Smooth muscle cell (in vitro differentiated cells): Measurements from ENCODE around the gene CNTRL. TPM values are rescaled to one million over a fixed set of nuclear protein-coding genes. Genes with fewer than 3 reads are reported as not detected.

ENCODE experiments used
- DNase-seq: peaks from one replicate; lab custom pipeline; 2025; ENCODE audit not compliant: unreplicated experiment; lab: John Stamatoyannopoulos, UW
- H2AFZ ChIP-seq: fragments of 200-600 bp; sonication (generic); 2 replicates; pipeline ENCODE4 v1.6.0; 2016; ENCODE audit warnings: antibody characterized with exemption, low read depth, mild to moderate bottlenecking
- H3F3A ChIP-seq: fragments of 200-600 bp; sonication (generic); 2 replicates; pipeline ENCODE4 v1.6.0; 2017; ENCODE audit warnings: antibody characterized with exemption, low read depth
- H3K27ac ChIP-seq: fragments of 200-600 bp; sonication (generic); 2 replicates; pipeline ENCODE4 v1.5.1; 2016; ENCODE audit warnings: low read depth, mild to moderate bottlenecking
- H3K27me3 ChIP-seq: fragments of 200-600 bp; sonication (generic); 2 replicates; pipeline ENCODE4 v1.6.1; 2016; ENCODE audit warnings: low read depth, mild to moderate bottlenecking
- H3K36me3 ChIP-seq: fragments of 200-600 bp; sonication (generic); 2 replicates; pipeline ENCODE4 v1.5.1; 2016; ENCODE audit warnings: low read depth
- H3K4me1 ChIP-seq: fragments of 200-600 bp; sonication (generic); 2 replicates; pipeline ENCODE4 v1.5.1; 2016; ENCODE audit warnings: low read depth
- H3K4me2 ChIP-seq: fragments of 200-600 bp; sonication (generic); 2 replicates; pipeline ENCODE4 v1.6.0; 2016; ENCODE audit warnings: mild to moderate bottlenecking
- H3K4me3 ChIP-seq: fragments of 200-600 bp; sonication (generic); 2 replicates; pipeline ENCODE4 v1.5.1; 2016; ENCODE audit warnings: mild to moderate bottlenecking
- H3K79me2 ChIP-seq: fragments of 200-600 bp; sonication (generic); 2 replicates; pipeline ENCODE4 v1.6.0; 2016; ENCODE audit warnings: low read depth, mild to moderate bottlenecking
- H3K9ac ChIP-seq: fragments of 200-600 bp; sonication (generic); 2 replicates; pipeline ENCODE4 v1.6.0; 2016; ENCODE audit warnings: low read depth
- H3K9me3 ChIP-seq: fragments of 200-600 bp; sonication (generic); replicated peaks from 2 replicates; pipeline ENCODE4 v1.5.1; 2016; ENCODE audit warnings: low read depth
- H4K20me1 ChIP-seq: fragments of 200-600 bp; sonication (generic); 2 replicates; pipeline ENCODE4 v1.6.0; 2016; ENCODE audit warnings: low read depth
- WGBS: methylation state at CpG from one replicate; pipeline ENCODE4 v1.1.7; 2016; ENCODE audit warnings: low lambda C conversion rate; 5-methylcytosine and 5-hydroxymethylcytosine counted together
- polyA plus RNA-seq: library from polyadenylated mRNA; unstranded; fragments of >200 nt; fragmentation: Nextera tagmentation; extraction: Ambion mirVana; gene quantifications from 2 replicates; pipeline ENCODE4 v1.2.1, GENCODE V29; 2016
- total RNA-seq: library from RNA; depleted of rRNA; stranded (reverse); fragments of >200 nt; gene quantifications from 2 replicates; pipeline ENCODE4 v1.2.3, GENCODE V29; 2014
- TF ChIP-seq, protein P1 (sequence below): fragments of 200-600 bp; sonication (generic); IDR thresholded peaks from 2 replicates; pipeline ENCODE4 v1.5.1; 2017; ENCODE audit warnings: borderline replicate concordance, mild to moderate bottlenecking, antibody characterized with exemption; ENCODE audit not compliant: insufficient read depth, poor library complexity, severe bottlenecking

Gene CNTRL
- total and polyA plus RNA-seq, 2 experiments from 2014 or later: 3.6 to 9.1 TPM

DNA sequence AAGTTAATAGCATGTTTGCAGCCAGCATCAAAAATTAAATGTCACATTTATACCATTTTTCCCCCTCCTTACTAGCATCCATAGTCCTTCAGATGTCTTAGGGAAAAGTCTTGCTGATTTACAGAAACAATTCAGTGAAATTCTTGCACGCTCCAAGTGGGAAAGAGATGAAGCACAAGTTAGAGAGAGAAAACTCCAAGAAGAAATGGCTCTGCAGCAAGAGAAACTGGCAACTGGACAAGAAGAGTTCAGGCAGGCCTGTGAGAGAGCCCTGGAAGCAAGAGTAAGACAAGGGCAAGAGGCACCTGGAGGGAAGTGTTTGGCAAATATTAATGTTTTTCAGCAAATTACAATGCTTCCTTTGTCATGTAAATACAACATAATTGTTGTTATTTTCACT, 66.6 kb downstream of the CNTRL start:
- no peak overlapping the region for H3K27ac ChIP-seq
- H3K9me3 ChIP-seq: no peaks in the 10 kb centered on the region
- WGBS: 100% methylated on average over 1 of the region's 1 CpG
- TF ChIP-seq, protein P1, sequence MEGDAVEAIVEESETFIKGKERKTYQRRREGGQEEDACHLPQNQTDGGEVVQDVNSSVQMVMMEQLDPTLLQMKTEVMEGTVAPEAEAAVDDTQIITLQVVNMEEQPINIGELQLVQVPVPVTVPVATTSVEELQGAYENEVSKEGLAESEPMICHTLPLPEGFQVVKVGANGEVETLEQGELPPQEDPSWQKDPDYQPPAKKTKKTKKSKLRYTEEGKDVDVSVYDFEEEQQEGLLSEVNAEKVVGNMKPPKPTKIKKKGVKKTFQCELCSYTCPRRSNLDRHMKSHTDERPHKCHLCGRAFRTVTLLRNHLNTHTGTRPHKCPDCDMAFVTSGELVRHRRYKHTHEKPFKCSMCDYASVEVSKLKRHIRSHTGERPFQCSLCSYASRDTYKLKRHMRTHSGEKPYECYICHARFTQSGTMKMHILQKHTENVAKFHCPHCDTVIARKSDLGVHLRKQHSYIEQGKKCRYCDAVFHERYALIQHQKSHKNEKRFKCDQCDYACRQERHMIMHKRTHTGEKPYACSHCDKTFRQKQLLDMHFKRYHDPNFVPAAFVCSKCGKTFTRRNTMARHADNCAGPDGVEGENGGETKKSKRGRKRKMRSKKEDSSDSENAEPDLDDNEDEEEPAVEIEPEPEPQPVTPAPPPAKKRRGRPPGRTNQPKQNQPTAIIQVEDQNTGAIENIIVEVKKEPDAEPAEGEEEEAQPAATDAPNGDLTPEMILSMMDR: no peak
- H3K36me3 ChIP-seq: no peaks in the 10 kb centered on the region
- H2AFZ ChIP-seq: no peak overlapping the region
- no peaks in the 10 kb centered on the region for H3K27me3 ChIP-seq
- H3K9ac ChIP-seq: no peak overlapping the region
- H3K79me2 ChIP-seq: no peaks in the 10 kb centered on the region
- no peaks in the 10 kb centered on the region for H3F3A ChIP-seq
- no peak overlapping the region for H3K4me3 ChIP-seq
- H3K4me1 ChIP-seq: no peaks in the 10 kb centered on the region
- H3K4me2 ChIP-seq: no peak overlapping the region
- no peaks in the 10 kb centered on the region for H4K20me1 ChIP-seq
- no peak for DNase-seq

DNA sequence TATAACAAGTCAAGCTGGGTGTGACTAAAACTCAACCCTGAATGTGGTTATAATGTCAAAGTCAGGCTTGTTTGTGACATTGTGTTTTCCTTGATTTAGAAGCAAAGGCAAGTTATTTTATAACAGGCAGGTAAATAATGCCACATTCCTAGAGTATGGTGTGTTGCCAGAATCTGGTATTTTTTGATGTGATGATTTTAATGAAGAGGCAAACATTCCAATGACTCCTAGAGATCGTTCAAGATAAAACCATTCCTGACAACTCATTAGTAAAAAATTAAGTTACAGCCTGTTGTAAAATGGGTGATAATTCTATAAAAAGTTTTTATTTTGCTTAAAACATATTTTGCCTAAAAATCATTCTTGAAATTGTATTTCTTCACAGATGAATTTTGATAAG, 67.0 kb downstream of the CNTRL start:
- H3K9me3 ChIP-seq: no peaks in the 10 kb centered on the region
- no peak overlapping the region for H2AFZ ChIP-seq
- DNase-seq: no peak
- H3K79me2 ChIP-seq: no peaks in the 10 kb centered on the region
- H3K27me3 ChIP-seq: no peaks in the 10 kb centered on the region
- H3K4me3 ChIP-seq: no peak overlapping the region
- no peak overlapping the region for H3K27ac ChIP-seq
- H3K36me3 ChIP-seq: no peaks in the 10 kb centered on the region
- H3K4me1 ChIP-seq: no peaks in the 10 kb centered on the region
- no peaks in the 10 kb centered on the region for H3F3A ChIP-seq
- H4K20me1 ChIP-seq: no peaks in the 10 kb centered on the region
- H3K4me2 ChIP-seq: no peak overlapping the region
- 79% methylated on average over 1 of the region's 1 CpG for WGBS
- no peak overlapping the region for H3K9ac ChIP-seq
- TF ChIP-seq, protein P1: no peak

DNA sequence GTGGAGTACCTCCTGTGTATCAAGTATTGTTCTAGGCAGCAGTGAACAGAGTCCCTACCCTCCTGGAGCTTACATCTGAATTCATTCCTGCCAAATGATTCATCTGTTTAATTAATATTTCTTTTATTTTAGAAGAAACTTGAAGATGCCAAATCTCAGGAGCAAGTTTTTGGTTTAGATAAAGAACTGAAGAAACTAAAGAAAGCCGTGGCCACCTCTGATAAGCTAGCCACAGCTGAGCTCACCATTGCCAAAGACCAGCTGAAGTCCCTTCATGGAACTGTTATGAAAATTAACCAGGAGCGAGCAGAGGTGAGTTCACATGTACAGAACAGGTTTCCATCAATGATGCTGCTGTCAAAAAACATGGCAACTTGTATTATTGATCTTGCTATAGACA, 69.0 kb downstream of the CNTRL start:
- Histone ChIP-seq H3F3A (no peaks in the 10 kb centered on the region), H3K9ac (no peak overlapping the region), H3K9me3 (no peaks in the 10 kb centered on the region), H3K79me2 (no peaks in the 10 kb centered on the region), H3K36me3 (no peaks in the 10 kb centered on the region), H4K20me1 (no peaks in the 10 kb centered on the region), H3K27me3 (no peaks in the 10 kb centered on the region), H3K4me2 (no peak overlapping the region), H3K4me1 (no peaks in the 10 kb centered on the region), H2AFZ (no peak overlapping the region), H3K4me3 (no peak overlapping the region), H3K27ac (no peak overlapping the region)
- no peak for DNase-seq
- TF ChIP-seq, protein P1: no peak
- WGBS: 96% methylated on average over 2 of the region's 2 CpGs

DNA sequence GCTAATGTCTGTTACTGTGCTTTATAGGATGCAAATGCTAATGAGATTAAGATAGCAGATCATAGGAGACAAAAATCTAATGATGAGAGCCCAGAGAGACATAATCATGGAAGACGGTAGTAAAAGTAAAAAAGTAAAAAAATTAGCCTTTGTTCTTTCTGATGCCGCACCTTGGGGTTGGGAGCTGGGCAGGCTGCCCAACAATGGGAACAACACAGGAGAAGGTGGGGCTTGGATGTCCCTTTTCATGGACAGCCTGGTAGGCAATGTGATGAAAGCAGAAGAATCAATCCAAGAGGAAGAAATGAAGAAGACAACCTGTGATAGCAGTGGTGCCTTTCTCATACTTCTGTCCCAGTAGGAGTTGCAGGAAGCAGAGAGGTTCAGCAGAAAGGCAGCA, 69.7 kb downstream of the CNTRL start:
- DNase-seq: no peak
- no peaks in the 10 kb centered on the region for H3F3A ChIP-seq
- H3K27me3 ChIP-seq: no peaks in the 10 kb centered on the region
- H2AFZ ChIP-seq: no peak overlapping the region
- H3K4me3 ChIP-seq: no peak overlapping the region
- no peak overlapping the region for H3K9ac ChIP-seq
- H3K4me1 ChIP-seq: no peaks in the 10 kb centered on the region
- WGBS: 98% methylated on average over 2 of the region's 2 CpGs
- H3K36me3 ChIP-seq: no peaks in the 10 kb centered on the region
- TF ChIP-seq, protein P1: no peak
- no peak overlapping the region for H3K27ac ChIP-seq
- H3K4me2 ChIP-seq: no peak overlapping the region
- no peaks in the 10 kb centered on the region for H3K9me3 ChIP-seq
- H3K79me2 ChIP-seq: no peaks in the 10 kb centered on the region
- no peaks in the 10 kb centered on the region for H4K20me1 ChIP-seq
